Left ventricle myocardium inferior (tissue), 1 donor: ENCODE results near the gene TARM1. TPM values are rescaled to one million over a fixed set of nuclear protein-coding genes. Genes with fewer than 3 reads are reported as not detected.
"Not testable (repeated sequence)": the region's sequence is repeated elsewhere in the genome, so short reads cannot be mapped to it uniquely, and the experiment has no call there.

Experiments used
- DNase-seq: peaks from one replicate; pipeline ENCODE4 v3.0.0-alpha.2; 2020
- H3K27ac ChIP-seq: fragments of 200-600 bp; replicated peaks from 2 replicates; pipeline ENCODE4 v1.8.0; 2021
- H3K27me3 ChIP-seq: fragments of 200-600 bp; 2 replicates; pipeline ENCODE4 v1.8.0; 2021; ENCODE audit warnings: low read depth
- H3K36me3 ChIP-seq: fragments of 200-600 bp; 2 replicates; pipeline ENCODE4 v1.8.0; 2021
- H3K4me1 ChIP-seq: fragments of 200-600 bp; 2 replicates; pipeline ENCODE4 v1.8.0; 2021
- H3K4me3 ChIP-seq: fragments of 200-600 bp; 2 replicates; pipeline ENCODE4 v1.8.0; 2021; ENCODE audit warnings: mild to moderate bottlenecking, moderate library complexity
- H3K9me3 ChIP-seq: fragments of 200-600 bp; replicated peaks from 2 replicates; pipeline ENCODE4 v1.8.0; 2021
- CTCF ChIP-seq: fragments of 200-600 bp; IDR thresholded peaks from 2 replicates; pipeline ENCODE4 v1.8.0; 2021; ENCODE audit warnings: antibody characterized with exemption, mild to moderate bottlenecking, borderline replicate concordance
- intact Hi-C: fragments of 100-400 bp; cut with micrococcal nuclease; formaldehyde crosslinking; loops from one replicate; pipeline ENCODE4 v1.11.0; 2022
- total RNA-seq: library from RNA; stranded (reverse); fragmentation: NEBNext Ultra II Directional; extraction: Animal tissue kit (Norgen Biotek cat#: 25700); gene quantifications from one replicate; pipeline ENCODE4 v1.2.1, GENCODE V29; 2021
- donor health status: DM: no; HTN: yes; CAD: no; lungs with severe emphysema.

TARM1 gene
- total RNA-seq, 1 donor from 2014 or later = not detected

DNA sequence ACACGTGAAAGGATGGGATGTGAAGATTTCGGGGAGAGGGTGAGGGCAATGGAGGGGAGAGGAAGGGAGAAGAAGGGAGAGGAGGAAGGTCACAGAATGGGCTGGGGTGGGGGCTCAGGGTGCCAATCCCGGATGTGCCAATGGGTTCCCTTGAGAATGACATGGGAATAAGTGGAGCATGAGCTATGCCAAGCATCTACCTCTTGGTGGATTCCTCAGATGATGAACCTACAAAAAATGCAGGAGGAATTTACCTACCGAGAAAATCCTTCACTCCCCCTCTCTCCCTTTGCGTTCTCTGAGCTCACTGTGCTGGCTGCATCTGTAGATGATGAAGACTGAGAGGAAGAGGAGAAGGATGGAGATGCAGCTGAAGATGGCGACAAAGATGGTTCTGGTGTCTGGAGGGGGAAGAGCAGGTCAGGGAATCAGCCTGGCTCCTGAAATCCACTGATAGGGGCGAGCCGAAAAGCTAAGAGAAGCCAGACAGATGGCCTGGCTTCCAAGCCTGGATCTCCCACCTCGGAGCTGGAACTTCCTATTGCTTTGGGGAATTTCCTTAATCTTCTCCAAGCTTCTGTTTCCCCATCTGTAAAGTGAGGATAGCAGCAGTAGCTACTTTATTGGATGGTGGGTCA, 39.1 kb downstream of the TARM1 start:
- no peak for DNase-seq
- Histone ChIP-seq H3K36me3 (no peaks in the 10 kb centered on the region), H3K27me3 (peaks cover 71% of the 10 kb centered on the region), H3K27ac (no peak overlapping the region), H3K9me3 (no peaks in the 10 kb centered on the region), H3K4me3 (no peak overlapping the region), H3K4me1 (no peaks in the 10 kb centered on the region)
- TF ChIP-seq CTCF = no peak
- intact Hi-C loops = no loop called here

- H3K9me3 ChIP-seq = no peaks in the 10 kb centered on the region
- TF ChIP-seq CTCF = no peak
- H3K27ac ChIP-seq = no peak overlapping the region
- H3K36me3 ChIP-seq = no peaks in the 10 kb centered on the region
- DNase-seq = no peak
- no peaks in the 10 kb centered on the region for H3K4me1 ChIP-seq
- peaks cover 53% of the 10 kb centered on the region for H3K27me3 ChIP-seq
- H3K4me3 ChIP-seq = no peak overlapping the region
- intact Hi-C loops = no loop called here
These were observed 41.2 kb downstream of the TARM1 start for GRCh38 chr19:54040003-54040402.

- H3K4me3 ChIP-seq, H3K9me3 ChIP-seq, H3K27ac ChIP-seq, H3K36me3 ChIP-seq, H3K4me1 ChIP-seq, intact Hi-C loops, DNase-seq: not testable (repeated sequence)
- H3K27me3 ChIP-seq = peaks cover 52% of the 10 kb centered on the region
These were observed 44.6 kb downstream of the TARM1 start for GRCh38 chr19:54036542-54036941.

GRCh38 chr19:54035215-54036178, 45.7 kb downstream of the TARM1 start:
- no peak overlapping the region for H3K4me3 ChIP-seq
- DNase-seq = no peak
- H3K27ac ChIP-seq = no peak overlapping the region
- no peaks in the 10 kb centered on the region for H3K4me1 ChIP-seq
- intact Hi-C loops = no loop called here
- no peaks in the 10 kb centered on the region for H3K9me3 ChIP-seq
- peaks cover 53% of the 10 kb centered on the region for H3K27me3 ChIP-seq
- TF ChIP-seq CTCF = no peak
- H3K36me3 ChIP-seq = no peaks in the 10 kb centered on the region

GRCh38 chr19:54030895-54031586, 50.1 kb downstream of the TARM1 start:
- Histone ChIP-seq H3K36me3 (no peaks in the 10 kb centered on the region), H3K4me3 (peak overlapping the region; percentile 37), H3K9me3 (no peaks in the 10 kb centered on the region), H3K27ac (no peak overlapping the region), H3K27me3 (peaks cover 78% of the 10 kb centered on the region), H3K4me1 (no peaks in the 10 kb centered on the region)
- intact Hi-C loops = no loop called here
- peak; percentile 40 for TF ChIP-seq CTCF
- no peak for DNase-seq
